Subcutaneous abdominal adipose tissue (tissue), 5 donors: ENCODE data around the gene RIMS1.

Source experiments
- H3K27ac ChIP-seq: one replicate; pipeline ENCODE4 v1.7.0; 2013; ENCODE audit warnings: low read depth, mild to moderate bottlenecking, inconsistent platforms, low read length, moderate library complexity
- H3K27me3 ChIP-seq, 5 donors: one replicate each; pipeline ENCODE4 v1.7.0; 2013; ENCODE audit warnings: low read length in 5 of 5, inconsistent platforms in 1 of 5; ENCODE audit not compliant: control insufficient read depth in 5 of 5, insufficient read depth in 4 of 5
- H3K36me3 ChIP-seq, 5 donors: one replicate each; pipeline ENCODE4 v1.7.0; 2013; ENCODE audit warnings: low read length in 5 of 5; ENCODE audit not compliant: control insufficient read depth in 5 of 5, insufficient read depth in 5 of 5
- H3K4me1 ChIP-seq, 5 donors: one replicate each; pipeline ENCODE4 v1.7.0; 2013; ENCODE audit warnings: low read length in 5 of 5, mild to moderate bottlenecking in 3 of 5, moderate library complexity in 1 of 5; ENCODE audit not compliant: control insufficient read depth in 5 of 5, insufficient read depth in 5 of 5
- H3K4me3 ChIP-seq, 5 donors: one replicate each; pipeline ENCODE4 v1.7.0; 2013; ENCODE audit warnings: low read length in 5 of 5, low read depth in 1 of 5
- H3K9ac ChIP-seq, 5 donors: one replicate each; pipeline ENCODE4 v1.7.0; 2013; ENCODE audit warnings: low read length in 5 of 5, mild to moderate bottlenecking in 4 of 5, moderate library complexity in 3 of 5
- H3K9me3 ChIP-seq, 5 donors: one replicate each; pipeline ENCODE4 v1.7.0; 2013; ENCODE audit warnings: low read length in 5 of 5; ENCODE audit not compliant: control insufficient read depth in 5 of 5
- donor health status: healthy.
- donor health status: healthy.
- donor health status: healthy.
- donor health status: healthy.
- donor health status: healthy.

Gene RIMS1

GRCh38 chr6:72080260-72080941 lies 194.1 kb downstream of the RIMS1 start:
- Histone ChIP-seq H3K27me3 (no peaks in the 10 kb centered on the region), H3K9ac (no peak overlapping the region), H3K4me3 (no peak overlapping the region), H3K4me1 (no peaks in the 10 kb centered on the region), H3K27ac (no peak overlapping the region), H3K9me3 (no peaks in the 10 kb centered on the region), H3K36me3 (no peaks in the 10 kb centered on the region)

GRCh38 chr6:72081871-72082270 lies 195.5 kb downstream of the RIMS1 start:
- Histone ChIP-seq H3K4me1 (no peaks in the 10 kb centered on the region), H3K9me3 (no peaks in the 10 kb centered on the region), H3K27ac (no peak overlapping the region), H3K36me3 (no peaks in the 10 kb centered on the region), H3K9ac (no peak overlapping the region), H3K4me3 (no peak overlapping the region), H3K27me3 (no peaks in the 10 kb centered on the region)

DNA sequence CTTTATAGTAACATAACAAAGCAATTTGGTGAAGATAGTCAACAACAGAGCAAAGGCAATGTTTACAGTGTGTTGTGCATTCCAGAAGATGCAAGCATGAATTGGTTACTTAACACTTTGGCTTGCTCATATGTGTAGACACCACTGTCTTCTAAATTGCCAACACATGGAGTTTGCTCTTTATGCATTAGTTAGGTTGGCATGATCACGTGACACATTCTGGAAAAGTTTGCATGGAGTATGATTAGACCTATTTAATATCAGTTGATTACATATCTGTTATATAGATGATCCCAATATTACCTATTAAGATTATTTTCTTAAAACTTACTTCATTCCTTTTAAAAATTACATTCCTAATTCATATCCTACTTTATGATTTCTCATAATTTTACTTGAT lies 197.6 kb downstream of the RIMS1 start:
- no peak overlapping the region for H3K9ac ChIP-seq
- H3K27ac ChIP-seq = no peak overlapping the region
- H3K27me3 ChIP-seq = no peaks in the 10 kb centered on the region
- H3K36me3 ChIP-seq = no peaks in the 10 kb centered on the region
- H3K4me1 ChIP-seq = no peaks in the 10 kb centered on the region
- no peaks in the 10 kb centered on the region for H3K9me3 ChIP-seq
- H3K4me3 ChIP-seq = no peak overlapping the region

DNA sequence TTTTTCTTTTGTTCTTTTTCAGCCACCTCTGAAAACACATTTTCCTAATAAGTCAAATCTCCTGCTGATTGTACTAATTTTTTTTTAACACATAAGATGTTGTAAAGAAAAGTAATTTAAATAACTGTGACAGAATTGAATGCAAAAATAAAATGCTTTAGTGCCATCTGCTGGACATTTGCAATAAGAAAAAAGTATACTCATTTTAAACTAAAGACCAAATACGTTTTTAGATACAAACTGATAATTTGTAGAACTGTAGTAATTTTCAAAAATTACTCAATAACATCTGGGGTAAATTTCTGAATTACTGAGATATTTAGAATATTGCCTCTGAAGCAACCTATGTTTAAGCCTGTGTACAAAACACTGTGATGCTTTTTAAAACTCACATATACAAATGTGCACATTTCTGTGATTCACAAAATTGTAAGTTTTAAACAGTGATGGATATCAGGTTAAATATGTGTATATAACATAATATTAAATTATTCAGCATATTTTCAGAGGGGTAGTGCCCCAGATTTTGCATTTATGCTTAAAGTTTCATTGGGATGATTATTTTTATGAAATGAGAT lies 198.7 kb downstream of the RIMS1 start:
- Histone ChIP-seq H3K27ac (no peak overlapping the region), H3K4me1 (no peaks in the 10 kb centered on the region), H3K36me3 (no peaks in the 10 kb centered on the region), H3K4me3 (no peak overlapping the region), H3K27me3 (no peaks in the 10 kb centered on the region), H3K9me3 (no peaks in the 10 kb centered on the region), H3K9ac (no peak overlapping the region)

GRCh38 chr6:72094506-72094905 lies 208.2 kb downstream of the RIMS1 start:
- Histone ChIP-seq H3K27me3 (no peaks in the 10 kb centered on the region), H3K4me3 (no peak overlapping the region), H3K9me3 (no peaks in the 10 kb centered on the region), H3K9ac (no peak overlapping the region), H3K27ac (no peak overlapping the region), H3K4me1 (no peaks in the 10 kb centered on the region), H3K36me3 (no peaks in the 10 kb centered on the region)

DNA sequence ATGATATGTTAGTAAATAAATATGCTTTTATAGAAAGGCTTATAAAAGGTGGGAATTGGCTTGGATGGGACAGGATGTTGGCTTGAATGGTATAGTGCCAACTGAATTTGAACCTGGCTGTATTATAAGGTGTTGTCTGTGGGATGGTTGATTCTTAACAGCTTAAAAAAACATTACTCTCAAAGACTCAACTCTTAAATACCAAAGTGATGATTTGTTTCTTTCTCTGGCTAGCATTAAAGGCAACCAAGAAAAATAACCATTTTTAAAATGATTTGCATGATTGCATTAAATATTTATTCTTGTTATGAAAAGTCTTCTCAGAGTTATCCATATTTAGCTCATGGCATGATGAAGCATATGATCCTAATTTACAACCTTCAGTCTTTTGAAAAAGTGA lies 216.2 kb downstream of the RIMS1 start:
- Histone ChIP-seq H3K27ac (no peak overlapping the region), H3K4me3 (no peak overlapping the region), H3K36me3 (no peaks in the 10 kb centered on the region), H3K27me3 (no peaks in the 10 kb centered on the region), H3K4me1 (no peaks in the 10 kb centered on the region), H3K9ac (no peak overlapping the region), H3K9me3 (no peaks in the 10 kb centered on the region)

DNA sequence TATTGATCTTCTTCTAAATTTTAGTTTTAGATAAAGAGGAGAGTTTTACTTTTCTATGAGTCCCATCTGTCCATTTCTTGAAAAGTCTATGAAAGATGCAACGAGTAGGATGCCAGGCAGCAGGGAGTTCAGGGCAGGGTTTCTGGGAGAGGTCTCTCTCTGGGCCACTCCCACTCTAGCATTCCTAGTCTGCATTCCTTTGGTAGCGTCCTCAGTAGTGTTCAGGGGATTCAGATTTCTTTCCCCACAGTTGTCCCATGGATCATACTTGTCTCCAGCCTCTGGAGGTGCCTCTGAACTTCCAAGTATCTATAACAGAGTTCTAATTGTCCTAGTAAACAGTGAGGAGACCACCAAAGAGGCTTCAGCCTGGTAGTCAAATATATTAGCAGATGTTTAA lies 225.3 kb downstream of the RIMS1 start:
- Histone ChIP-seq H3K9me3 (no peaks in the 10 kb centered on the region), H3K4me1 (peaks cover 0 to 5% (median 0%) of the 10 kb centered on the region in 5 donors), H3K36me3 (no peaks in the 10 kb centered on the region), H3K4me3 (no peak overlapping the region), H3K27me3 (no peaks in the 10 kb centered on the region), H3K9ac (no peak overlapping the region), H3K27ac (no peak overlapping the region)

DNA sequence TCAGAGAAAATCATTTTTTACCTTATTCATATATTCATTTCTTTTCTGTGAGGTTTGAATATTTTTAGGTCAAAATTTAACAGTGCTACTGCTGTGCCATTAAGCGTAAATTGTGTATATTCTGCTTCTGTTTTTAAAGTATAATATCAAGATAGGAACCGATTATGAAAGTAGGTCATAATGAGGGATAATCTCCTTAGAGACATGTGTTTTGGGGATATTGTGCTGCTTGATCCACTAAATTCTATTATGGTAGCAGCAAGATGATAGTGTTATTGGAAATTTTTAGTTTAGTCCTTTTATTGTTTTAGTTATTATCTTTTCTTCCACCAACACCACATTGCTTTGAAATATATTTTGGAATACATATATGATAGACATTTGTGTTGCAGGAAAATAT lies 244.0 kb downstream of the RIMS1 start:
- H3K36me3 ChIP-seq = no peaks in the 10 kb centered on the region
- peaks cover 0 to 2% (median 0%) of the 10 kb centered on the region in 5 donors for H3K9me3 ChIP-seq
- H3K4me3 ChIP-seq = no peak overlapping the region
- no peaks in the 10 kb centered on the region for H3K4me1 ChIP-seq
- H3K27ac ChIP-seq = no peak overlapping the region
- H3K27me3 ChIP-seq = no peaks in the 10 kb centered on the region
- no peak overlapping the region for H3K9ac ChIP-seq

DNA sequence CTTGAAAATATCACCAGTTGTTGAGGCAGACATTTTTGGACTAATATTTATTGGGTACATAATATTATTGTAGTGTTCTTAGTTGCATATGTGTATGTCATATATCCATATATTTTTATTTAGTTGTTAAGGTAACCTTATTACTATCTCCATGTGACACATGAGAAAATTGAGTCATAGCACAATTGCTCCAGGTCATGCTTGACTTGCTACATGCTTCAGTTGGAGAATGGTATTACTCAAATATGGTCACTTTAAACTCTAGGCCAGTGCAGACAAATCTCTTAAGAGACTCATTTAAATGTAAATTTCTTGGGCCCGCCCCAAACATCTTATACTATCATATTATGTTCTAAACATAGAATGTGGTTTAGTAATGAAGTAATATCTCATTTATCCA lies 246.1 kb downstream of the RIMS1 start:
- H3K9ac ChIP-seq = no peak overlapping the region
- no peak overlapping the region for H3K4me3 ChIP-seq
- H3K9me3 ChIP-seq = no peaks in the 10 kb centered on the region
- H3K36me3 ChIP-seq = no peaks in the 10 kb centered on the region
- no peak overlapping the region for H3K27ac ChIP-seq
- no peaks in the 10 kb centered on the region for H3K4me1 ChIP-seq
- H3K27me3 ChIP-seq = no peaks in the 10 kb centered on the region

GRCh38 chr6:72132851-72133250 lies 246.5 kb downstream of the RIMS1 start:
- Histone ChIP-seq H3K36me3 (no peaks in the 10 kb centered on the region), H3K27me3 (no peaks in the 10 kb centered on the region), H3K9ac (no peak overlapping the region), H3K4me3 (no peak overlapping the region), H3K9me3 (no peaks in the 10 kb centered on the region), H3K4me1 (no peaks in the 10 kb centered on the region), H3K27ac (no peak overlapping the region)
